Thoracic aorta (tissue), 2 donors: ENCODE data around the gene GMDS. TPM values are rescaled to one million over a fixed set of nuclear protein-coding genes. Genes with fewer than 3 reads are reported as not detected.

Experiments
- ATAC-seq: fragments of 150-250 bp; one replicate; pipeline ENCODE4 v1.8.0; 2017; ENCODE audit warnings: low read depth; ENCODE audit not compliant: insufficient number of reproducible peaks, low FRiP score
- DNase-seq: peaks from one replicate; pipeline ENCODE4 v3.0.0-alpha.2; 2020; ENCODE audit warnings: low spot score
- H3K27ac ChIP-seq, 2 donors: fragments of 200-600 bp; sonication (generic); 1 replicate in 1 of 2; 2 replicates in 1 of 2; pipeline ENCODE4 v1.5.1; 2016; ENCODE audit warnings: mild to moderate bottlenecking in 2 of 2, moderate library complexity in 2 of 2
- H3K27me3 ChIP-seq: fragments of 200-600 bp; sonication (generic); replicated peaks from 2 replicates; pipeline ENCODE4 v1.6.0; 2016; ENCODE audit warnings: mild to moderate bottlenecking; ENCODE audit not compliant: insufficient read depth
- H3K36me3 ChIP-seq: fragments of 200-600 bp; sonication (generic); one replicate; pipeline ENCODE4 v1.5.1; 2016
- H3K4me1 ChIP-seq, 2 donors: fragments of 200-600 bp; sonication (generic); 1 replicate in 1 of 2; 2 replicates in 1 of 2; pipeline versions ENCODE4 v1.5.1 to v1.6.0; 2016; ENCODE audit warnings: low read depth in 2 of 2, mild to moderate bottlenecking in 1 of 2; ENCODE audit not compliant: control insufficient read depth in 1 of 2
- H3K4me3 ChIP-seq: fragments of 200-600 bp; sonication (generic); 2 replicates; pipeline ENCODE4 v1.5.1; 2016; ENCODE audit warnings: mild to moderate bottlenecking
- H3K9me3 ChIP-seq: fragments of 200-600 bp; sonication (generic); 2 replicates; pipeline ENCODE4 v1.5.1; 2016
- CTCF ChIP-seq: fragments of 200-600 bp; sonication (generic); IDR thresholded peaks from one replicate; pipeline ENCODE4 v1.5.1; 2019; ENCODE audit warnings: antibody characterized with exemption
- total RNA-seq, 2 donors: library from RNA; depleted of rRNA; stranded (reverse); fragments of >200 nt; gene quantifications; one replicate each; pipeline versions ENCODE4 v1.1.0 to v1.2.3, GENCODE V29; 2016

Gene GMDS
- total RNA-seq, 2 donors from 2014 or later, result 87.8 to 87.9 TPM

DNA sequence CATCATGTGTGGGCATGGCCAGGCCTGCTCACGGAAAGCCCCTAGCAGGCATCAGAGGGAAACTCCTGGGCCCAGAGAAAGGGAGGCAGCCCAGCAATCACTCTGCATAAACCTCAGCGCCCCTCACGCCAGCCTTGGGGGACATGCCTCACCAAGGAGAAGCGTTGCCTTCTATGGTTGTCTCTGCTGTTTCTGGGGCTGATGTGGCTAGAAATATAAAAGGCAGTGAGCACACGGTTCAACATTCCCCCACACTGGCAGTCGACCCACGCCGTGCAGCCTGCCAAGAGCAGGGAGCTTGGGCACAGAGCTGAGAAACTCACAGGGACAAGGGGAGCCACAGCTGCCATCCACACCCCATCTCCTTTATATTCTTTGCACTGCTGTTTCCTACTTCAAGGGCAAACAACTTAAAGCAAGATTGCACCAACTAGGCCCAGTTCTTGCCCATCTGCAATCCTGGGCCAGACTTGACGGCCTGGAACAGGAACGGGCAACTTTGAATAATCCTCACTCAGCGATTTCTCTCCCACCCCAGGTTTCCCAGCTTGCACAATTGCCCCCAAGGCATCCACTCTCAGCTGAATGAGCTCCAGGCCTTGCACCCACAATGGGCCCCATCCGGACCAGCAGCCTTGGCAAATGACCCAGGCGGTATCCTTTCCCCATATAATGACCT is 671.2 kb downstream of the GMDS start:
- Histone ChIP-seq H3K36me3 (no peaks in the 10 kb centered on the region), H3K4me1 (peaks cover 13 to 29% of the 10 kb centered on the region in 2 donors), H3K27ac (peak overlapping the region; percentile 82 to 84), H3K27me3 (no peaks in the 10 kb centered on the region), H3K4me3 (no peak overlapping the region), H3K9me3 (peaks cover 9% of the 10 kb centered on the region)
- DNase-seq (no peak), ATAC-seq (peak; percentile 18)
- TF ChIP-seq CTCF, result no peak
